NCI-H1048 (cell line): ENCODE measurements around the gene ATP7B.
"Not testable (repeated sequence)": the region's sequence is repeated elsewhere in the genome, so short reads cannot be mapped to it uniquely, and the experiment has no call there.

Experiments
- DNase-seq: peaks from one replicate; lab custom pipeline; 2025; lab: John Stamatoyannopoulos, UW

ATP7B gene

GRCh38 chr13:52006523-52007245 lies 4.6 kb downstream of the ATP7B start:
- DNase-seq = no peak

GRCh38 chr13:52005841-52006522 lies 5.3 kb downstream of the ATP7B start:
- DNase-seq = no peak

- no peak for DNase-seq
Observed at GRCh38 chr13:52004511-52005170, 6.6 kb downstream of the ATP7B start.

- no peak for DNase-seq
Observed at GRCh38 chr13:52003541-52003940, 7.7 kb downstream of the ATP7B start.

GRCh38 chr13:52002361-52002760 lies 8.9 kb downstream of the ATP7B start:
- no peak for DNase-seq

GRCh38 chr13:52001120-52001731 lies 10.0 kb downstream of the ATP7B start:
- DNase-seq = no peak

GRCh38 chr13:51999921-52000320 lies 11.3 kb downstream of the ATP7B start:
- DNase-seq = no peak

- DNase-seq = no peak
Observed at GRCh38 chr13:51999510-51999911, 11.7 kb downstream of the ATP7B start.

GRCh38 chr13:51998723-51999509 lies 12.3 kb downstream of the ATP7B start:
- no peak for DNase-seq

GRCh38 chr13:51997641-51998330 lies 13.5 kb downstream of the ATP7B start:
- no peak for DNase-seq

GRCh38 chr13:51997186-51997585 lies 14.1 kb downstream of the ATP7B start:
- no peak for DNase-seq

- DNase-seq = no peak
Observed at GRCh38 chr13:51996641-51997040, 14.6 kb downstream of the ATP7B start.

GRCh38 chr13:51995677-51996551 lies 15.3 kb downstream of the ATP7B start:
- no peak for DNase-seq

- DNase-seq = no peak
Observed at GRCh38 chr13:51993713-51994112, 17.5 kb downstream of the ATP7B start.

GRCh38 chr13:51988988-51989618 lies 22.1 kb downstream of the ATP7B start:
- no peak for DNase-seq

GRCh38 chr13:51984904-51985303 lies 26.3 kb downstream of the ATP7B start:
- DNase-seq = not testable (repeated sequence)

GRCh38 chr13:51983292-51983691 lies 28.0 kb downstream of the ATP7B start:
- not testable (repeated sequence) for DNase-seq

- no peak for DNase-seq
Observed at GRCh38 chr13:51981355-51981754, 29.9 kb downstream of the ATP7B start.

- no peak for DNase-seq
Observed at GRCh38 chr13:51980908-51981307, 30.3 kb downstream of the ATP7B start.
